Liver (tissue), 9 donors: ENCODE results near the gene LHFPL2. TPM values are rescaled to one million over a fixed set of nuclear protein-coding genes. Genes with fewer than 3 reads are reported as not detected.

Experiments used
- DNase-seq: peaks from one replicate; pipeline ENCODE4 v3.0.0-alpha.2; 2017; ENCODE audit warnings: low spot score
- H3K27ac ChIP-seq, 2 donors: one replicate each; pipeline ENCODE4 v1.7.0; 2013; ENCODE audit warnings: inconsistent platforms in 2 of 2, low read length in 2 of 2, control low read depth in 1 of 2, low read depth in 1 of 2, mild to moderate bottlenecking in 1 of 2
- H3K27me3 ChIP-seq, 4 donors: one replicate each; pipeline versions ENCODE4 v1.6.1 to v1.7.0; 2013; ENCODE audit warnings: low read length in 3 of 4, inconsistent platforms in 1 of 4, mild to moderate bottlenecking in 1 of 4, moderate library complexity in 1 of 4; ENCODE audit not compliant: control insufficient read depth in 4 of 4, insufficient read depth in 4 of 4
- H3K36me3 ChIP-seq, 4 donors: one replicate each; pipeline versions ENCODE4 v1.6.1 to v1.7.0; 2013; ENCODE audit warnings: low read length in 3 of 4, mild to moderate bottlenecking in 3 of 4, low read depth in 1 of 4, moderate library complexity in 1 of 4; ENCODE audit not compliant: control insufficient read depth in 4 of 4, insufficient read depth in 3 of 4
- H3K4me1 ChIP-seq, 4 donors: one replicate each; pipeline versions ENCODE4 v1.6.1 to v1.7.0; 2013; ENCODE audit warnings: low read length in 3 of 4, mild to moderate bottlenecking in 3 of 4, moderate library complexity in 1 of 4; ENCODE audit not compliant: control insufficient read depth in 4 of 4, insufficient read depth in 4 of 4
- H3K4me3 ChIP-seq, 3 donors: one replicate each; pipeline versions ENCODE4 v1.6.1 to v1.7.0; 2013; ENCODE audit warnings: low read length in 3 of 3, control low read depth in 1 of 3, low read depth in 1 of 3, mild to moderate bottlenecking in 1 of 3
- H3K9ac ChIP-seq, 2 donors: one replicate each; pipeline ENCODE4 v1.7.0; 2013; ENCODE audit warnings: low read length in 2 of 2, mild to moderate bottlenecking in 2 of 2, moderate library complexity in 2 of 2, control low read depth in 1 of 2, low read depth in 1 of 2
- H3K9me3 ChIP-seq, 4 donors: one replicate each; pipeline versions ENCODE4 v1.6.1 to v1.7.0; 2013; ENCODE audit warnings: low read length in 3 of 4; ENCODE audit not compliant: control insufficient read depth in 4 of 4
- CTCF ChIP-seq: fragments of 150-350 bp; IDR thresholded peaks from 2 replicates; pipeline ENCODE4 v1.5.1; 2017; ENCODE audit warnings: improper control_type of control experiment, low read depth, low read length; ENCODE audit not compliant: missing input control
- FOXA1 ChIP-seq: IDR thresholded peaks from 2 replicates; pipeline ENCODE4 v1.6.1; 2016; ENCODE audit warnings: antibody characterized with exemption
- GABPA ChIP-seq, 2 donors: IDR thresholded peaks in 1 of 2; conservative IDR thresholded peaks in 1 of 2; 2 replicates each; pipeline ENCODE4 v1.6.1; 2016; ENCODE audit warnings: antibody characterized with exemption in 2 of 2, mild to moderate bottlenecking in 1 of 2, moderate library complexity in 1 of 2
- REST ChIP-seq: IDR thresholded peaks from 2 replicates; pipeline ENCODE4 v1.6.1; 2016; ENCODE audit warnings: antibody characterized with exemption, mild to moderate bottlenecking
- WGBS: extraction: QIAGEN DNeasy Blood & Tissue Kit; methylation state at CpG from one replicate; pipeline ENCODE4 v1.1.7; 2013; 5-methylcytosine and 5-hydroxymethylcytosine counted together
- polyA plus RNA-seq, 2 donors: library from polyadenylated mRNA; stranded (reverse) in 1 of 2; unstranded in 1 of 2; fragments of 200-250 nt in 1 of 2; fragments of >200 nt in 1 of 2; fragmentation: Nextera tagmentation in 1 of 2; extraction: Ambion mirVana in 1 of 2; gene quantifications; one replicate each; pipeline versions ENCODE4 v1.2.1 to v1.2.3, GENCODE V29; 2013 to 2015
- total RNA-seq, 2 donors: library from RNA; depleted of rRNA; stranded (reverse); fragments of >200 nt; gene quantifications; one replicate each; pipeline ENCODE4 v1.2.3, GENCODE V29; 2014
- donor health status: healthy.
- donor health status: healthy.
- donor health status: healthy.
- donor health status: healthy.
- donor health status: healthy.

Gene LHFPL2
- total and polyA plus RNA-seq, 4 donors = 1.6 to 9.4 (median 5.6) TPM

GRCh38 chr5:78449103-78449502 is 199.5 kb downstream of the LHFPL2 start (continued):
- TF ChIP-seq CTCF = no peak

GRCh38 chr5:78447775-78448424 is 200.7 kb downstream of the LHFPL2 start:
- TF ChIP-seq REST (no peak), FOXA1 (no peak), GABPA (IDR thresholded peaks at IDR 0.05 in 1 of 2, conservative IDR thresholded peaks at IDR 0.05 in 1 of 2) (no peak)
- WGBS = 85% methylated on average over 3 of the region's 3 CpGs
- DNase-seq = no peak
- H3K36me3 ChIP-seq = peaks cover 0 to 5% (median 1%) of the 10 kb centered on the region in 4 donors
- H3K4me3 ChIP-seq = no peak overlapping the region
- H3K27me3 ChIP-seq = no peaks in the 10 kb centered on the region
- H3K27ac ChIP-seq = no peak overlapping the region
- H3K4me1 ChIP-seq = no peaks in the 10 kb centered on the region
- no peaks in the 10 kb centered on the region for H3K9me3 ChIP-seq
- H3K9ac ChIP-seq = no peak overlapping the region
